Measurements from ENCODE around the gene LSM7. TPM values are rescaled to one million over a fixed set of nuclear protein-coding genes. Genes with fewer than 3 reads are reported as not detected.

Gene LSM7
- total RNA-seq, 1 experiment from 2014 or later = 152 TPM

GRCh38 chr19:2354670-2355069 lies 26.3 kb upstream of the LSM7 start:
- Histone ChIP-seq H3K36me3 (ENCODE audit: insufficient read depth, low read length, poor library complexity, severe bottlenecking) (no peaks in the 10 kb centered on the region), H3K27me3 (replicated peaks; ENCODE audit: insufficient read depth, low read depth, low read length, poor library complexity) (peaks cover 11% of the 10 kb centered on the region), H3K9me3 (ENCODE audit: low read depth, low read length, poor library complexity, severe bottlenecking) (no peaks in the 10 kb centered on the region), H3K4me1 (ENCODE audit: insufficient read depth, low read length, poor library complexity, severe bottlenecking) (no peaks in the 10 kb centered on the region), H3K4me3 (ENCODE audit: low read depth, low read length, poor library complexity, severe bottlenecking) (no peak overlapping the region), H3K27ac (ENCODE audit: low read depth, low read length, poor library complexity, severe bottlenecking) (no peak overlapping the region)
- DNase-seq (ENCODE audit: low spot score) = no peak
- intact Hi-C loops (cut with micrococcal nuclease; ENCODE audit: unreplicated experiment) = no loop called here
- ChIA-PET CTCF (no interaction called here), POLR2A (ENCODE audit: low non-redundant PET) (no interaction called here)
- BruUV-seq (replicated peaks) = no TSS peak
- TF ChIP-seq, protein P1, sequence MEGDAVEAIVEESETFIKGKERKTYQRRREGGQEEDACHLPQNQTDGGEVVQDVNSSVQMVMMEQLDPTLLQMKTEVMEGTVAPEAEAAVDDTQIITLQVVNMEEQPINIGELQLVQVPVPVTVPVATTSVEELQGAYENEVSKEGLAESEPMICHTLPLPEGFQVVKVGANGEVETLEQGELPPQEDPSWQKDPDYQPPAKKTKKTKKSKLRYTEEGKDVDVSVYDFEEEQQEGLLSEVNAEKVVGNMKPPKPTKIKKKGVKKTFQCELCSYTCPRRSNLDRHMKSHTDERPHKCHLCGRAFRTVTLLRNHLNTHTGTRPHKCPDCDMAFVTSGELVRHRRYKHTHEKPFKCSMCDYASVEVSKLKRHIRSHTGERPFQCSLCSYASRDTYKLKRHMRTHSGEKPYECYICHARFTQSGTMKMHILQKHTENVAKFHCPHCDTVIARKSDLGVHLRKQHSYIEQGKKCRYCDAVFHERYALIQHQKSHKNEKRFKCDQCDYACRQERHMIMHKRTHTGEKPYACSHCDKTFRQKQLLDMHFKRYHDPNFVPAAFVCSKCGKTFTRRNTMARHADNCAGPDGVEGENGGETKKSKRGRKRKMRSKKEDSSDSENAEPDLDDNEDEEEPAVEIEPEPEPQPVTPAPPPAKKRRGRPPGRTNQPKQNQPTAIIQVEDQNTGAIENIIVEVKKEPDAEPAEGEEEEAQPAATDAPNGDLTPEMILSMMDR (conservative IDR thresholded peaks at IDR 0.05; ENCODE audit: low read depth, low read length) = no peak
- TF ChIP-seq EZH2 (IDR thresholded peaks at IDR 0.05; ENCODE audit: borderline replicate concordance, low read depth, low read length, poor library complexity, severe bottlenecking) = no peak

DNA sequence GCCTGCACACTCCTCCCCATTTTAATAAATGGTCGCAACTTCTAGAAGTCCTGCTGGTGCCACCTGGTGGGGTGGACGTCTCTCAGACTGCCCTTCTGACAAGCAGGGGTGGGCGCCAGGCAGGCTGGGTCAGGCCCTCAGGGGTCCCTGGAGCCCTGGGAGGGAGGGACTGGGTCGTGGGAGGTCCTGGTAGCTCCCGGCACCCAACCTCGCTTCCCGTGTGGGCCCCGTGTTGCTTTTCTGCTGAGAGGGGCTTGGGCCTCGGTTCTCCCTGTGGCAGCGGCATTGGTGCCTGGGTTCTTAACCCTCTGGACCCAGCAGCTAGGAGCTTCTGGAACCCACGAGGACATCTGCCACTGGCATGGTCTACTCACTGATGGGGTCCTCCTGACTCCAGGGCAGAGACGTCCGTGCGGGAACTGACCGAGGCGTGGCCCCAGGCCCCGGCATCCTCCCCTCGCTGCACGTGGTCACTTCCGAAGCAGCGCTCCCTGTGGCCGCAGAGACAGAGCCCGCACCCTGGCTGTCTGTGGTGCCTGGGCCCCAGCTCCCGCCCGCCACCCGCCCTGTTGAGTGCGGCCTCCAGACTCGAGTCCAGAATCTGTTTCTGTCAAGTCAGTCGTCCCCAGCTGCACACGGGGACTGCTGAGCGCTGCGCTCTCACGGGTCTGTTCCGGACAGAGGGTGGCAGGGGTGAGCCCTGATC lies 25.7 kb upstream of the LSM7 start:
- no peak overlapping the region for H3K27ac ChIP-seq (ENCODE audit: low read depth, low read length, poor library complexity, severe bottlenecking)
- H3K9me3 ChIP-seq (ENCODE audit: low read depth, low read length, poor library complexity, severe bottlenecking) = no peaks in the 10 kb centered on the region
- TF ChIP-seq EZH2 (IDR thresholded peaks at IDR 0.05; ENCODE audit: borderline replicate concordance, low read depth, low read length, poor library complexity, severe bottlenecking) = no peak
- TF ChIP-seq, protein P1 (conservative IDR thresholded peaks at IDR 0.05; ENCODE audit: low read depth, low read length) = no peak
- no peaks in the 10 kb centered on the region for H3K4me1 ChIP-seq (ENCODE audit: insufficient read depth, low read length, poor library complexity, severe bottlenecking)
- BruUV-seq (replicated peaks) = no TSS peak
- no peak overlapping the region for H3K4me3 ChIP-seq (ENCODE audit: low read depth, low read length, poor library complexity, severe bottlenecking)
- no peak for DNase-seq (ENCODE audit: low spot score)
- CTCF ChIA-PET = no interaction called here
- POLR2A ChIA-PET (ENCODE audit: low non-redundant PET) = no interaction called here
- intact Hi-C loops (cut with micrococcal nuclease; ENCODE audit: unreplicated experiment) = no loop called here
- H3K36me3 ChIP-seq (ENCODE audit: insufficient read depth, low read length, poor library complexity, severe bottlenecking) = no peaks in the 10 kb centered on the region
- peaks cover 7% of the 10 kb centered on the region for H3K27me3 ChIP-seq (replicated peaks; ENCODE audit: insufficient read depth, low read depth, low read length, poor library complexity)

DNA sequence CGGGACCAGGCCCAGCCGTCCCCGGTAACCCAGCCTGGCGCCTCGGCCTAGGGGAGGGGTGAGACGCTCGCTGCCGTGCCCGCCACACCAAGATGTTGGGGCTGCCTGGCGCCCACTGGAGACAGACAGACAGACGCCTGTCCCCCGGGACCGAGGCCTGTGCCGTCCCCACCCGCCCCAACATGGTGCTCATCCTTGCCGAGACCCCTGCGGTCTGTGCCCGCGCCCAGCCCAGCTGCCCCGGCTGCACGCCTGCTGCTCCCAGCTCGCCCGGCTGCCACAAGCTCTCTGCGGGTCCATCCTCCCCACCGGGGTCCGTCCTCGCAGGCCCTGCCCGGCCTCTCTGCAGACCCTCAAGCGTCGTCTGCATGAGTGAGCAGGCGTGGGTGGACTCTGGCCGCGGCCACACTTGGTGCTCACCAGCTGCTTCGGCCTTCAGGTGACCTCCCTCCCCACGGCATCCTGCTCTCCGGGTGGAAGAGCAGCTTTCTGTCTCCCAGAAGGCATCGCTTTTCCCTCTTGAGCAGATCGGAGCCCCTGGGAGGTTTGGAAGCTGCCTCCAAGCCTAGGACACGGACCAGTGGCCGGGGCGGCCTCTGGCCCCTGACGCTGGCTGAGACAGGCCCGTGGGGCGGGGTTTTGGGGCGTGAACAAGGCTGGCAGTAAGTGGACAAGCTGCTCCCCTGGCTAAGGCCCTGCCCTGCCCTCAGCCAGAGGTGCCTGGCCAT lies 24.9 kb upstream of the LSM7 start:
- CTCF ChIA-PET = no interaction called here
- Histone ChIP-seq H3K27ac (ENCODE audit: low read depth, low read length, poor library complexity, severe bottlenecking) (no peak overlapping the region), H3K4me1 (ENCODE audit: insufficient read depth, low read length, poor library complexity, severe bottlenecking) (no peaks in the 10 kb centered on the region), H3K36me3 (ENCODE audit: insufficient read depth, low read length, poor library complexity, severe bottlenecking) (no peaks in the 10 kb centered on the region), H3K9me3 (ENCODE audit: low read depth, low read length, poor library complexity, severe bottlenecking) (no peaks in the 10 kb centered on the region), H3K27me3 (replicated peaks; ENCODE audit: insufficient read depth, low read depth, low read length, poor library complexity) (no peaks in the 10 kb centered on the region), H3K4me3 (ENCODE audit: low read depth, low read length, poor library complexity, severe bottlenecking) (no peak overlapping the region)
- intact Hi-C loops (cut with micrococcal nuclease; ENCODE audit: unreplicated experiment) = no loop called here
- no peak for DNase-seq (ENCODE audit: low spot score)
- POLR2A ChIA-PET (ENCODE audit: low non-redundant PET) = no interaction called here
- TF ChIP-seq EZH2 (IDR thresholded peaks at IDR 0.05; ENCODE audit: borderline replicate concordance, low read depth, low read length, poor library complexity, severe bottlenecking) = no peak
- TF ChIP-seq, protein P1 (conservative IDR thresholded peaks at IDR 0.05; ENCODE audit: low read depth, low read length) = no peak
- no TSS peak for BruUV-seq (replicated peaks)
